Neural cell (in vitro differentiated cells): ENCODE results near the gene NOPCHAP1. TPM values are rescaled to one million over a fixed set of nuclear protein-coding genes. Genes with fewer than 3 reads are reported as not detected.

Experiments
- H2AFZ ChIP-seq: fragments of 200-600, 300-800 bp; sonication (generic), shearing (Covaris generic); 2 replicates; pipeline ENCODE4 v1.6.0; 2014; ENCODE audit warnings: low read depth, mild to moderate bottlenecking, antibody characterized with exemption, low read length, moderate library complexity
- H3F3A ChIP-seq: fragments of 200-600 bp; shearing (Covaris generic); 2 replicates; pipeline ENCODE4 v1.6.1; 2016; ENCODE audit warnings: mild to moderate bottlenecking, moderate library complexity, mixed read lengths, antibody characterized with exemption, low read length; ENCODE audit not compliant: insufficient read depth, poor library complexity, severe bottlenecking
- H3K27ac ChIP-seq: fragments of 200-600, 300-800 bp; sonication (generic), shearing (Covaris generic); 2 replicates; pipeline ENCODE4 v1.5.1; 2014; ENCODE audit warnings: mild to moderate bottlenecking, low read length, moderate library complexity
- H3K27me3 ChIP-seq: fragments of 300-800, 200-600 bp; sonication (generic), shearing (Covaris generic); 2 replicates; pipeline ENCODE4 v1.6.0; 2014; ENCODE audit warnings: mild to moderate bottlenecking, low read depth, low read length, moderate library complexity; ENCODE audit not compliant: insufficient read depth
- H3K36me3 ChIP-seq: fragments of 300-800, 200-600 bp; sonication (generic), shearing (Covaris generic); 2 replicates; pipeline ENCODE4 v1.5.1; 2014; ENCODE audit warnings: mild to moderate bottlenecking, antibody characterized with exemption, low read length, moderate library complexity; ENCODE audit not compliant: insufficient read depth
- H3K4me2 ChIP-seq: fragments of 300-800, 200-600 bp; sonication (generic), shearing (Covaris generic); 2 replicates; pipeline ENCODE4 v1.6.0; 2014; ENCODE audit warnings: mild to moderate bottlenecking, low read length
- H3K4me3 ChIP-seq: fragments of 300-800, 200-600 bp; sonication (generic), shearing (Covaris generic); 2 replicates; pipeline ENCODE4 v1.5.1; 2014; ENCODE audit warnings: mild to moderate bottlenecking, low read length, moderate library complexity
- H3K79me2 ChIP-seq: fragments of 200-600 bp; shearing (Covaris generic); replicated peaks from 2 replicates; pipeline ENCODE4 v1.6.0; 2014; ENCODE audit warnings: mild to moderate bottlenecking, low read length, moderate library complexity; ENCODE audit not compliant: insufficient read depth
- H3K9ac ChIP-seq: fragments of 300-800, 200-600 bp; sonication (generic), shearing (Covaris generic); 2 replicates; pipeline ENCODE4 v1.6.1; 2016; ENCODE audit warnings: mild to moderate bottlenecking, low read length, mixed read lengths
- H3K9me2 ChIP-seq: fragments of 200-600 bp; shearing (Covaris generic); 2 replicates; pipeline ENCODE4 v1.6.1; 2016; ENCODE audit warnings: mild to moderate bottlenecking, low read length, mixed read lengths; ENCODE audit not compliant: insufficient read depth
- H3K9me3 ChIP-seq: fragments of 200-600, 300-800 bp; sonication (generic), shearing (Covaris generic); 2 replicates; pipeline ENCODE4 v1.6.1; 2016; ENCODE audit warnings: mild to moderate bottlenecking, mixed run types, low read length, moderate library complexity, mixed read lengths
- H4K20me1 ChIP-seq: fragments of 200-600 bp; shearing (Covaris generic); 2 replicates; pipeline ENCODE4 v1.6.1; 2016; ENCODE audit warnings: mild to moderate bottlenecking, mixed run types; ENCODE audit not compliant: insufficient read depth
- CTCF ChIP-seq: fragments of 450-650 bp; IDR thresholded peaks from 2 replicates; pipeline ENCODE4 v1.5.1; 2014; ENCODE audit warnings: antibody characterized with exemption, mild to moderate bottlenecking, moderate library complexity; ENCODE audit not compliant: poor library complexity, severe bottlenecking
- EP300 ChIP-seq: fragments of 450-650 bp; conservative IDR thresholded peaks from 2 replicates; pipeline ENCODE4 v1.6.1; 2014; ENCODE audit warnings: antibody characterized with exemption, mild to moderate bottlenecking, moderate library complexity; ENCODE audit not compliant: poor library complexity, severe bottlenecking
- EZH2 ChIP-seq: fragments of 200-600, 300-800 bp; shearing (Covaris generic), sonication (generic); IDR thresholded peaks from 2 replicates; pipeline ENCODE4 v1.6.1; 2014; ENCODE audit warnings: antibody characterized with exemption, low read length, borderline replicate concordance, mild to moderate bottlenecking; ENCODE audit not compliant: insufficient read depth, poor library complexity, severe bottlenecking
- MXI1 ChIP-seq: fragments of 450-650 bp; conservative IDR thresholded peaks from 2 replicates; pipeline ENCODE4 v1.6.1; 2014; ENCODE audit warnings: antibody characterized with exemption, mild to moderate bottlenecking; ENCODE audit not compliant: poor library complexity, severe bottlenecking
- POLR2AphosphoS5 ChIP-seq: IDR thresholded peaks from 2 replicates; pipeline ENCODE4 v1.6.1; 2012
- RAD21 ChIP-seq: fragments of 450-650 bp; conservative IDR thresholded peaks from 2 replicates; pipeline ENCODE4 v1.6.1; 2014; ENCODE audit warnings: antibody characterized with exemption, mild to moderate bottlenecking, moderate library complexity
- REST ChIP-seq: IDR thresholded peaks from 2 replicates; pipeline ENCODE4 v1.6.1; 2012; ENCODE audit warnings: borderline replicate concordance
- SMC3 ChIP-seq: fragments of 450-650 bp; conservative IDR thresholded peaks from 2 replicates; pipeline ENCODE4 v1.6.1; 2014; ENCODE audit warnings: antibody characterized with exemption, mild to moderate bottlenecking, moderate library complexity; ENCODE audit not compliant: poor library complexity
- TAF1 ChIP-seq: IDR thresholded peaks from 2 replicates; pipeline ENCODE4 v1.6.1; 2012; ENCODE audit warnings: low read depth
- polyA plus RNA-seq: library from polyadenylated mRNA; depleted of rRNA; stranded (reverse); fragments of >200 nt; gene quantifications from 2 replicates; pipeline ENCODE4 v1.2.3, GENCODE V29; 2014

The NOPCHAP1 gene
- polyA plus RNA-seq, 1 donor from 2014 or later, result 12.0 TPM

GRCh38 chr12:104964856-104965205, 21.3 kb upstream of the NOPCHAP1 start:
- peak overlapping the region; percentile 78 for H3K27ac ChIP-seq

GRCh38 chr12:104966677-104967076, 19.4 kb upstream of the NOPCHAP1 start:
- Histone ChIP-seq H3K27me3 (no peaks in the 10 kb centered on the region), H3K36me3 (no peaks in the 10 kb centered on the region), H3K4me3 (no peak overlapping the region), H3K9me2 (no peaks in the 10 kb centered on the region), H3K9me3 (no peaks in the 10 kb centered on the region), H3K79me2 (no peaks in the 10 kb centered on the region), H3K27ac (no peak overlapping the region), H3F3A (no peaks in the 10 kb centered on the region), H3K4me2 (no peak overlapping the region), H3K9ac (no peak overlapping the region), H4K20me1 (no peaks in the 10 kb centered on the region), H2AFZ (no peak overlapping the region)
- TF ChIP-seq CTCF (no peak), REST (no peak), MXI1 (no peak), RAD21 (no peak), POLR2AphosphoS5 (no peak), SMC3 (no peak), TAF1 (no peak)

More at GRCh38 chr12:104964856-104965205, 21.3 kb upstream of the NOPCHAP1 start:
- H3K9me2 ChIP-seq, result no peaks in the 10 kb centered on the region
- H3K9ac ChIP-seq, result peak overlapping the region; percentile 29
- no peaks in the 10 kb centered on the region for H3K27me3 ChIP-seq
- H3K36me3 ChIP-seq, result no peaks in the 10 kb centered on the region
- peak overlapping the region; percentile 44 for H3K4me3 ChIP-seq
- H2AFZ ChIP-seq, result no peak overlapping the region
- no peaks in the 10 kb centered on the region for H3K9me3 ChIP-seq
- TF ChIP-seq EP300, result no peak
- TF ChIP-seq CTCF, result no peak
- no peak for TF ChIP-seq POLR2AphosphoS5
- TF ChIP-seq MXI1, result no peak
- TF ChIP-seq EZH2, result no peak
- no peak for TF ChIP-seq SMC3
- no peak for TF ChIP-seq REST
- no peak for TF ChIP-seq TAF1
- no peak for TF ChIP-seq RAD21
- no peaks in the 10 kb centered on the region for H3K79me2 ChIP-seq
- no peaks in the 10 kb centered on the region for H4K20me1 ChIP-seq
- no peaks in the 10 kb centered on the region for H3F3A ChIP-seq
- H3K4me2 ChIP-seq, result peak overlapping the region; percentile 33
